GM18519 (cell line): Measurements from ENCODE around the gene CERS5.

Experiments used
- ATAC-seq: cut with Tn5 transposase; IDR thresholded peaks from one replicate; pipeline ENCODE4 v1.9.1; 2021; ENCODE audit warnings: mild to moderate bottlenecking, moderate library complexity; ENCODE audit not compliant: unreplicated experiment, low FRiP score

Gene CERS5

DNA sequence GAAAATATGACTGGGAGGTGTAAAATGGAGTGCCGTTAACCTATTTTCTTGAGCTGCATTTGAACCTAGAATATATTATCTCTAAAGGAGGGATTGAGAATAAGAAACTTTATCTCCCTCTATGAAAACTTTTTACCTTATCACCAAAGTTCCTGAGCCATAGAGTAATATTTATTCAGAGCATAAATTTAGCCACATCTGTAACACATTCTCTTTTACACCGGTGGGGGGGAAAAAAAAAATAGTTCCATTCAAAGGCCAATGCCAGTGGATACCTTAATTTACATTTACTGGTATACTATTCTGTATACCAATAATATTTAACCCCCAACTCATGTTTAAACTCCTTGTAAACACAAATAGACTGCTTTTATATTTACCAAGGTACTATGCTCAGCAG, 21.7 kb downstream of the CERS5 start:
- ATAC-seq, result no peak

DNA sequence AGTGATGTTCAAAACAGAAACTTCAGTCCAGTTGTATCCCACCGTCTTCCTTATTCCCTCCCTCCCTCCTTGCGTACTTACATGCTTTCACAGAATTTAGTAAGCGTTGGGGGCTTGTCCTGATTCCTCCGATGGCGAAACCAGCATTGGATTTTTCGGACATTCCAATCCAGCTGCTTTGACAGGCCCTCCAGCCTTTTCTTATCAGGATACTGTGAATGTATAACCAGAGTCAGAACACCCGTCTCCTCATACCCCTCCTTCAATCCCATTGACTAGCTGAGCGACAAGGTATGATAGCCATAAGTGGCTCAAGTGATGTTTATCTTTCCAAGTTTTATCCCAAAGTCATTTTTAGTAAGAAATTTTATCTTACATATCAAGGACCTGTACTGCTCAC, 24.2 kb downstream of the CERS5 start:
- no peak for ATAC-seq

DNA sequence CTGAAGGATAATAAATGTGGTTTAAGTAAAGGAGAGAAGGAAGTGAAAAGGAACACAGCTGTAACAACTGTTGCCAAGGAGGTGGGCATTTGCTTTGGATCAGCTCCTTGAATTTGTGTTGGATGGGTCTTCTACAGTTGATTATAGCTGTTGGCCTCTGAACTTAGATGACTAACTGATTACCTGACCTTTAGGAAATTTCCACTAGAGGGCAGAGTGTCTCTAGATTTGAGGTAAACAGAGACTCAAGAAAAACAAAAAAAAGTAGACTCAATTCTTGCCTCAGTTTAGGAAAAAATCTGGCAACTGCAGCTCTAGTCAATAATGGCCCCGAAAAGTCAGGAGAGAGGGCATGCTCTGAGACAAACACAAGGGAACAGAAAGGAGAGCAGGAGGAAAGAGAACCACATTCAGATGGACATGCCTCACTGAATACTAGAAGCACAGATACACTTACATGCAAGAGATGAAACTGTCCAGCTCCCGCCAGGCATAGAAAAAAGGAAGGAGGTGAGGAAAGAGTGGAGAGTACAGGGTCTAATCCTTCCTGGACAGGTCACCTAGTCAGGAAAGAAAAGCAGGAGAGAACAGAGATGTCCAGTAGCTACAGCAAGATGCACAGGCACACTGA, 34.5 kb downstream of the CERS5 start:
- ATAC-seq, result no peak

DNA sequence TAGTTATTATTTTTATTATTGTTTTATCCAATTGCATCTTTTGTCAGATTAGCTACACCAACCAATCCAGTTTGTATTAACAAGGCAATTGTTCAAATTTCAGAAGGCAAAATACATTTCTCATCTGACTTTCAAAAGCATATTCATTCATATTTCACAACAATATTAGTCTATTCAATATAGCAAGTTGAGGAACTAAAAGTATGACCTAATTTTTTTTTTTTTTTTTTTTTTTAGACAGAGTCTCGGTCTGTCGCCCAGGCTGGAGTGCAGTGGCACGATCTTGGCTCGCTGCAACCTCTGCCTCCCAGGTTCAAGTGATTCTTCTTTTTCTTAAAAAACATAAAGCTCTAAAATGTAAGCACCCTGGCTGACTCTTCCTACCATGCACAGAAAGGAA, 37.9 kb downstream of the CERS5 start:
- no peak for ATAC-seq

DNA sequence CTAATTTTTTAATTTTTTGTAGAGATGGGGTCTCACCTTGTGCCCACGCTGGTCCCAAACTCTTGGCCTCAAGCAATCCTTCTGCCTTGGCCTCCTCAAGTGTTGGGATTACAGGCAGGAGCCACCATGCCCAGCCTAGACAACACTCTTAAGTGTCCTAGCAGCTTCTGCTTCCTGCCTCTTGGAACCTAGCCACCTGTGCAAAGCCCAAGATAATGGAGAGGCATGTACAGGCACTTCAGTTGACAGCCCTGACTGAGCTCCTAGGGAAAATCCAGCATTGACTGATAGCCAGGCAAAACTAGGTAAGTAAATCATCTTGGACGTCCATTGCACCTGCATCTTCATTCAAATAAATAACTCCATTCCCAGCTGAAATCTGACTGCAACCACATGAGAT, 39.6 kb downstream of the CERS5 start:
- no peak for ATAC-seq

DNA sequence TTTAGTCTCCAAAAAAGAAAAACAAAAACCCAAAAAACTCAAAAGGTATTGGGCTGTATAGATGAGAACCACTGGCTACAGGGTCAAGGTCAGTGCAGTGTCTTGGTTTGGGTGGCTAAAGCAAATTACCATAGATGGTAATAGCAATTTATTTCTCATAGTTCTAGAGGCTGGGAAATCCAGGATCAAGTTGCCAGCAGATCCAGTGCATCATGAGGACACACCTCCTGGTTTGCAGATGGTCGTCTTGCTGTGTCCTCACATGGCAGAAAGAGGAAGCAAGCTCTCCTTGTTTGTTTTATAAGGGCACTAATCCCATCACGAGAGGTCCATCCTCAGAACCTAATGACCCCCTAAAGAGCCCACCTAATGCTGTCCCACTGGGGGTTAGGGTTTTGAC, 44.0 kb downstream of the CERS5 start:
- ATAC-seq, result no peak

DNA sequence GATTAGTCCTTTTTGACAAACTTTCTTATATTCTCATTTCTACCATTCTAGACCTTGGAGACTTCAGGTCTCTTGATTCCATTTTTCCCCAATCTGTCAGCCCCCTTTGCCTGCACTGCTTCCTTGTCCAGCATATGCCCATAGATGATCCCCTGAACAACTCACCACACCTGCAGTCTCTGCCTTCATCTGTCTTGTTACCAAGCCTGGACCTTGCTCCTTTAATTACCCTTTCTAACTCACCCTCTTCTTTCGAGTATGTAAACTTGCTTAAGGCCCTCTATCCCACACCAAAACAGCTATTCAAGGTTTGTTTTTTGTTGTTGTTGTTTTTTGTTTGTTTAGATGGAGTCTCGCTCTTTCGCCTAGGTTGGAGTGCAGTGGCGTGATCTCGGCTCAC, 45.5 kb downstream of the CERS5 start:
- ATAC-seq, result no peak

DNA sequence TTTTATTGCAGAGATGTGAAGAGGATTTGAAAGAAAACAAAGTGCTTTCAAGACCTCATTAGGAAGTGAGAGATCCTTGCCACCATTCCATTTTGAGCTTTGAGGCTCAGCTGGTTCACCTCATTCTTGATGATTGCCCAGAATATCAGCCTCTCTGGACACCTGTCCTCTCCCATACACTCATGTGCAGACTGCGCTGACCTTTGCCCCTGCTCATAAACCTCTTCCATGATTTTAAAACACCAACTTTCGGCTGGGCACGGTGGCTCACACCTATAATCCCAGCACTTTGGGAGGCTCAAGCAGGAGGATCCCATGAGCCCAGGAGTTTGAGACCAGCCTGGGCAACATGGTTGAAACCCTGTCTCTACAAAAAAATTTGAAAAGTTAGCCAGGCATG, 46.2 kb downstream of the CERS5 start:
- no peak for ATAC-seq

DNA sequence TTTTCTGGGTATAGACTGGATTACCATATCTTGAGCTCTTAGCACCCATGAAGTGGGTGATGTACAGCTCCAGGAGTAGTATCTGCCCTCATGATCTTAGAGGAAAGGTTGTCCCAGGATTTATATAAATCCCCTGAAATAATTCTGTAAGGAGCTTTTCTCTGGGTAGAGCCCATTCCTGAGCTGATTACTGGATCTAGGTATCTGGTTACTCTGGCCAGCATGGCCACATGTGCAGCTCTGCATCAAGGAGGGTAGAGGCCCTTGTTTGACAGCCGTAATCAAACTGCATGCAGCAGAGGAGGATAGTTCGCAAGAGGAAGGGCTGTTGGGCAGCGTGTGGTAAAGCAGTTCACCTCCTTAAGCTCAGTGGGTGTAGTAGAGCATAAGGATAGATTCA, 46.6 kb downstream of the CERS5 start:
- ATAC-seq, result no peak

DNA sequence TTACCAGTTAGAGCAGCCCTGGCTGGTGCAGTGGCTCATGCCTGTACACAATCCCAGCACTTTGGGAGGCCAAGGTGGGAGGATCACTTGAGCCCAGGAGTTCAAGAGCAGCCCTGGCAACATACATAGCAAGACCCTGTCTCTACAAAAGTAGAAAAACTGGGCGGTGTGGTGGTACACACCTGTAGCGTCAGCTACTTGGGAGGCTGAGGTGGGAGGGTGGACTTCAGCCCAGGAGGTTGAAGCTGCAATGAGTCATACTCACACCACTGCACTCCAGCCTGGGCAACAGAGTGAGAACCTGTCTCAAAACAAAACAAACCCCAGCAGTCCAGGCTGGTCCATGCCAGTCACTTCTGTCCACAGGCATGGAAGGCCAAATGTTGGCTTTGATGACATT, 47.8 kb downstream of the CERS5 start:
- ATAC-seq, result no peak

DNA sequence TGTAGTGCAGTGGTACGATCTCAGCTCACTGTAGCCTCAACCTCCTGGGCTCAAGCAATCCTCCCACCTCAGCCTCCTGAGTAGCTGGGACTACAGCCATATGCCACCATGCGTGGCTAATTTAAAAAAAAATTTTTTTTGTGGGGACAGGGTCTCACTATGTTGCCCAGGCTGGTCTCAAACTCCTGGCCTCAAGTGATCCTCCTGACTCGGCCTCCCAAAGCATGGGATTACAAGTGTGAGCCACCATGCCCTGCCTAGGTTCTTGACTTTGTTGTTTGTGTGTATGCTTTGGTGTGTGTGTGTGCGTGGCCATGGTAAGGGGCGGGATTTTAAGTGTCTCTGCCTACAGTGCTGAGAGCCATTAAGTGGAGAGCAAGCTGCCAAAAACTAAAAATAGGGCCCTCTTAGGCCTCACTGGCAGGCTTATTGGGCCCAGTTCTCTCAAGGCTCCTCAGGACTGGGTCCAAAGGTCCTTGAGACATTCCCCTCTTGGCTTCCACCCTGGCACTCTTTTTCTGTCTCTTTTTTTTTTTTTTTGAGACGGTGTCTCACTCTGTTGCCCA, 50.0 kb downstream of the CERS5 start:
- no peak for ATAC-seq

DNA sequence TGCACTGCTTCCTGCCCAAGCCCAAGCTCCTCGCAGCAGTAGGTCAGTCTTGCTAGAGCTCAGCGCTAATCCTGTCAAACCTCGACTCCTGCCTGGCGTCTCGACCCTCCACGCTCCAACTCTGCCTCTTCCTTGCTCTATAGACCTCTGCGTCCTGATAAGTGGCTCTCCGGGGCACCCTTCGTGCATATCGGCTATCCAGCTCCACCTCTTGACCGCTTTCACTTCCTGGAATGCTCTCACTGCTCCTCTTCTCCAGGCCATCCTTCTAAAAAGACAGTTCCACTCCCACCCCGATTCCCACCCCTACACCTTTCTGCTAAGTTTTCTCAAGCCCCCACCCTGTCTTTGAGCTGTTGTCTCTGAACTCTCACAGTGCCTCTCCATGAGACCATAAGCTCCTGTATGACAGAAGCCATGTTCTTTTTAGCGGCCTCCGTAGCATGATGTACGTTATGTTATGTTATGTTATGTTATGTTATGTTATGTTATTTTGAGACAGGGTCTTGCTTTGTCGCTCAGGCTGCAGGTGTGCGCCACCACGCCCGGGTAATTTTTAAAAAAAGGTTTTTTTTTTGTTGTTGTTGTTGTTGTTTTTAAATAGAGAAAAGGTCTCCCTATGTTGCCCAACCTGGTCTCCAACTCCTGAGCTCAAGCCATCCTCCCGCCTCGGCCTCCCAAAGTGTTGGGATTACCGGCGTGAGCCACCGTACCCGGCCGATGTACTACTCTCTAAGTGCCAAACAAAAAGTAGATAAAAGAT, 54.5 kb downstream of the CERS5 start:
- ATAC-seq, result no peak

DNA sequence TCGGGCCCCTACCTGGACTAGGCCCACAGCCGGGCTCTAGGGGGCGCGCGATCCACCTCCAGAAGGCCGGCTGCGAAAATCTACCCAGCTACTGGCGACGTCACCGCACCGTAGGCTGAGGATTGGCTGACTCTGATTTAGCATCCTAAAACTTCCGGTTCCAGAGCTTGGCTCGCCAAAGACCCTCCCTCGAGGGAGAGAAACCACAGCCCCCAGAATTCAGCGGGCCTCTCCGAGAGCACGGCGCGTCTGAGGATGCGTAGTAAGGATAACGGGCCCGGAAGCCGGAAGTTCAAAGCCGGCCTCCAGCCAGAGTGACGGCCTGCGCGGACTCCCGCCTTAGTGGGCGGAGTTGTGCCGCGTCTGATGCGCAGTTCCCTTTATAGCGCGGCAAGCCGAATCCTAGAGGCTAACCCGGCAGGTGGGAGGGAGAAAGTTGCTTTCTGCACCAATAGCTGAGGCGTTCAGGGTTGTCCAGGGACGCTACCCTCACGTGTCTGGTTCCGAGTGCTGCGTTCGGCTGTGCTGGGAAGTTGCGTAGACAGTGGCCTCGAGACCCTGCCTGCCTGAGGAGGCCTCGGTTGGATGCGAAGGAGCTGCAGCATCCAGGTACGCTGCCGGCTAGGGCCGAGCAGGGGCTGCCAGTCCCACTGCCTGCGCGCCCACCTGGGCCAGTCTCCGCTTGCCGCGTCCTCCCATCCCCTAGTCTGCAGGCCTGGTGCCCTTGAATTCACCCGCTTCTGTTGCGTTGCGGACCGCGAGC, 55.3 kb downstream of the CERS5 start, which contains the start of gene COX14:
Gene COX14, plus strand, starts transcription at position 544 of the 763 bp plus-strand sequence. CDS start 7,808 bp downstream, outside the sequence.
- ATAC-seq, result peak; percentile 74

DNA sequence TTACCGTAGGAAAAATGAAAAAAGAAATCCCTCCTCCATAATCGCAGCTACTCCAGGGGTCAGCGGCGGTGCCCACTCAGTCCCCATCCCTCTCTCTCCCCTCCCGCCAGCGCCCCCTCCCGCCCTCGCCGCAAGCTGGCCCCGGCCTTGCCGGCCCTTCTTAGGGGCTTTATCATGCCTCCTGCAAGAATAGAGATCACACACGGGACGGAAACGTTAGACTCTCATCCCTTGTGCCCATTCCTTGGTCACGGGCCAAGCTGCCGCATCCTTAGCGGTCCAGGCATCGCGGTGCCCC, 55.8 kb downstream of the CERS5 start:
- ATAC-seq, result no peak

DNA sequence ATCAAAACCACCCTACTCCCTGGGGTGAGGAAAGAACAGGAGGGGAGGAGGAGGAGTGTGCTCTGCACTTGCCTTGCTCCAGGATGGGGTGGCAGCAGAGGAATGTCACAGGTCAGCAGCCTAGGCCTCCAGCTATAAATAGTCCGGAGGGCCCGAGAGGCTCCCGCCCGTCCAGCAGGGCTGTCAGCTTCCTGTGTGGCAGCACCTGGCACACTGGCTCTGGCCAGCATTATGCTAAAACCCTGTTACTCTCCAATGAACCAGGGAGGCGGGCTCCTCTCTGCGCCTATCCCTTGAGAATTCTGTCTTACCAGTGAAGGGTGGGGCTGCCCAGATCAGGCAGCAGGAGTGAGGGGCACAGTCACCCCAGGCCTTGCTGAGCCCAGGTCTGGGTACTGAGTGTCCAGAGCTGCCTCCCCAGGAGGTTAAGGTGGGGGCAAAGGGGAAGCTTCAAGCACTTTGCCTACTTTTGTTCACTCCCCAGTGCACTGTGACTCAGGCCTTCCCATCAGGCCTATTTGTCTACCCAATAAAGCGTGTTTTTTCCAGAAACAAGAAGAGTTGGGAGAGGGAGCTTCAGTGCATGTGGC, 56.3 kb downstream of the CERS5 start:
- ATAC-seq, result no peak

DNA sequence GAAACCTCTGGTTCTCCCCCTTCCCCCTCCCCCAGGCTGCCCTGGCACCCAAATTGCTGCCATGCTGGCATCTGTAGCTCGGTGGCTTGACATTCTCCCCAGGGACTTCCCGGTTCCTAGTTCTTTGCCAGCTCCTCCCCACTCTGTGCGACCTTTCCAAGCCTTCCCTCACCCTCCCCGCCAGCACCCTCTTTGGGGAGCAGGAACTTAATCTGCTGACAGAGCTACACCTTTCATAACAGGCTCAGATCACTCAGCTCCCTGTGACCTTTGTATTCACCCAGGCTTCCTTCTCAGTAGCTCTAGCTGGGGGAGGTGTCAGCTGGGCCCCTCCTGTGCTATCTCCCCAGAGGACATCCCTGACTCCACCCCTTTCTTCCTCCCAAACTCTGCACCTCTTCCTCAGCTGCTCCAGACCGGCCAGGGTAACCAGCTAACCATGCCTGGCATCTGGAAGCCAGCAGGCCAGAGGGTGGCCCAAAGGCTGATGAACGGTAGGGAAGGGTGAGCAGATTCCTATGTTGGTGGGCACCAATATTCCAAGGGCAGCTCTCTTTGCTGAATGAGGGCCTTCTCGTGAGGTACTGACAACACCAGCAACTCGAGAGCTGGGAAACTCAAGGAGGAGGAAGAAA, 56.9 kb downstream of the CERS5 start:
- no peak for ATAC-seq

DNA sequence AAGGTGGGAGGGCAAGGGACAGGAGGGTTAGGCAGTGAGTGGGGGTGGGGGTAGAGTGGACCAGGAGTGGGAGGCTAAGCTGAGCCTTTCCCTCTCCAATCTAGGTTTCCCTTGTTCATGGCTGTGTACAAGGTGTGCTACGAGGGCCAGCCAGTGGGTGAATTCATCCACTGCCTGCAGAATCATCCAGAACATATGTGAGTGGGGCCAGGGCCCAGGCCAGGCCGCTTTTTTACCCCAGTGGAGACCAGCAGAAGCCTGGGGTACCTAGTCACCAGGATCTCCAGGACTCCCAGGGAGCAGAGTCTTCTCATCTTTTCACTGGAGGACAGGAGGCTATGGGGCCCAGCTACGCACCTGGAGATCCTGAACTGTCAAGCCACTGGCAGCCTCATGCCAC, 57.9 kb downstream of the CERS5 start:
- no peak for ATAC-seq

DNA sequence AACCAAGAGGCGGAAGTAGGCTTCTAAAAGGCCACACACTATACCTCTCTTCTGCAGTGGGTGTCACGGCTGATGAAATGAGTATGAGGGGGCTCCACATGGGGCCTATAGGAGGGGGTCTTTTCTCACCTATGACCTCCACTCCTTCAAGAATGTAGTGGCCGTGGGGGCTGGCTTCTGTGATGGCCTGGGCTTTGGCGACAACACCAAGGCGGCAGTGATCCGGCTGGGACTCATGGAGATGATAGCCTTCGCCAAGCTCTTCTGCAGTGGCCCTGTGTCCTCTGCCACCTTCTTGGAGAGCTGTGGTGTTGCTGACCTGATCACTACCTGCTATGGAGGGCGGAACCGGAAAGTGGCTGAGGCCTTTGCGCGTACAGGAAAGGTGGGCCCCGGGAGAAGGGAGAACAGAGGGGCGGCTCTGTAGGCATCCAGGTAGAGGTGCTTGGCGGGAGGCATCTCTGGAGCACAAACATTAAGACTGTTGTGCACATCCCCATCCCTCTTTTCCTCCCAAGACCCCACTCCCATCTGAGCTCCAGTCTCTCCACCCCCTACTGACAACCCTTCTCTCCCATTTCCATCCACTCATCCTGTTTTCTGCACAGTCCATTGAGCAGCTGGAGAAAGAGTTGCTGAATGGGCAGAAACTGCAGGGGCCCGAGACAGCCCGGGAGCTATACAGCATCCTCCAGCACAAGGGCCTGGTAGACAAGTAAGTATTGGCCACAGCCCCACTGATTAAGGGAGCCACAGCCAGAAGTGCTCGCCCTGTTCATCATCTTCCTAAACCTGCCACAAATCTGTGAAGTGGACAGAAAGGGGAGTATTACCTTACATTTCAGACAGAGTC, 59.5 kb downstream of the CERS5 start:
- ATAC-seq, result no peak

DNA sequence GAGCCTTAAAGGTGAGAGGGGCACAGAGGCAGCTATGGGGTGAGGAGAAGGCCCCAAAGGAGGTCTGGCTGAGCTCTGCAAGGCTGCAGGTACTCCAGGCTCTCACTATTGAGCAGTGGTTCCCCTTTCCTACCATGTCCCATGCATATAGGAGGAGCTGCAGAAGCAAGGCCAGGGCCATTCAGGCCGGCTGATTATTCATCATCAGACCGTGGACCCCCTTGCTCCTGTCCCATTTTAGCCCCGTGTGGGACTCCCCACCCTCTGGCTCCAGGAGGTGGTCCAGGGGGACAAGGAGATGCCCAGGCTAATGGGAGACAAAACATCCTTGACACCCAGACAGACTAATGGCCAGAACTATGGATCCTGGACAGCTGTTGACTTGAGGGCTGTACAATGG, 60.3 kb downstream of the CERS5 start:
- no peak for ATAC-seq
